HEK293 (cell line): ENCODE measurements around the gene EFCAB5.

ENCODE experiments used
- CTCF ChIP-seq: fragments of 450-650 bp; formaldehyde crosslinking; IDR thresholded peaks from 2 replicates; pipeline ENCODE4 v1.5.1; 2016; ENCODE audit warnings: missing biosample characterization, missing genetic modification characterization
- ZNF488 ChIP-seq: fragments of 450-650 bp; formaldehyde crosslinking; IDR thresholded peaks from 2 replicates; pipeline ENCODE4 v1.5.1; 2016; ENCODE audit warnings: missing biosample characterization, missing genetic modification characterization

GRCh38 chr17:30130121-30130520 is 188.7 kb downstream of the EFCAB5 start:
- no peak for TF ChIP-seq CTCF (tag by site-specific recombination)
- TF ChIP-seq ZNF488 (tag by site-specific recombination) = no peak
